MCF 10A (cell line): ENCODE results near the gene NKPD1. TPM values are rescaled to one million over a fixed set of nuclear protein-coding genes. Genes with fewer than 3 reads are reported as not detected.

ENCODE experiments used
- BruUV-seq: library from RNA; stranded (reverse); fragments of 400-500 nt; replicated peaks from 2 replicates; lab custom pipeline; 2021; lab: Mats Ljungman, UMichigan
- CTCF ChIA-PET: fragments of 300-600 bp; sonication (Branson Sonifier 250); formaldehyde crosslinking; extraction: SDS; loops from one replicate; lab custom pipeline; 2021; ENCODE audit warnings: antibody characterized with exemption, inconsistent platforms; lab: Yijun Ruan, JAX
- POLR2A ChIA-PET: fragments of 300-600, 350-650 bp; sonication (Branson Sonifier 250); formaldehyde crosslinking; extraction: SDS; loops from one replicate; lab custom pipeline; 2020; ENCODE audit warnings: antibody characterized with exemption, inconsistent platforms; lab: Yijun Ruan, JAX
- DNase-seq: peaks from one replicate; pipeline ENCODE4 v3.0.0-alpha.2; 2018; ENCODE audit not compliant: unreplicated experiment
- H3K27ac Mint-ChIP-seq: one replicate; pipeline ENCODE4 v1.8.0; 2022; ENCODE audit warnings: mild to moderate bottlenecking, low read depth, mixed read lengths; ENCODE audit not compliant: unreplicated experiment
- H3K27me3 Mint-ChIP-seq: one replicate; pipeline ENCODE4 v1.8.0; 2022; ENCODE audit warnings: mixed read lengths; ENCODE audit not compliant: insufficient read depth, unreplicated experiment
- H3K36me3 Mint-ChIP-seq: one replicate; pipeline ENCODE4 v1.8.0; 2022; ENCODE audit warnings: mild to moderate bottlenecking, moderate library complexity, mixed read lengths; ENCODE audit not compliant: insufficient read depth, unreplicated experiment
- H3K4me1 Mint-ChIP-seq: one replicate; pipeline ENCODE4 v1.8.0; 2022; ENCODE audit warnings: mixed read lengths; ENCODE audit not compliant: insufficient read depth, unreplicated experiment
- H3K4me3 Mint-ChIP-seq: one replicate; pipeline ENCODE4 v1.8.0; 2022; ENCODE audit warnings: mild to moderate bottlenecking, moderate library complexity, mixed read lengths; ENCODE audit not compliant: unreplicated experiment
- H3K9me3 Mint-ChIP-seq: one replicate; pipeline ENCODE4 v1.8.0; 2022; ENCODE audit warnings: mixed read lengths; ENCODE audit not compliant: unreplicated experiment
- intact Hi-C: fragments of 100-400 bp; cut with micrococcal nuclease; formaldehyde crosslinking; loops from 2 replicates; pipeline ENCODE4 v1.14.1; 2022
- total RNA-seq: library from RNA; stranded (reverse); gene quantifications from 2 replicates; pipeline ENCODE4 v1.2.3, GENCODE V29; 2022
- TF ChIP-seq, protein P1 (sequence below): fragments of 200-600 bp; IDR thresholded peaks from one replicate; pipeline ENCODE4 v1.8.0; 2022; ENCODE audit warnings: antibody characterized with exemption, mild to moderate bottlenecking; ENCODE audit not compliant: unreplicated experiment

Gene NKPD1
- total RNA-seq, 1 experiment from 2014 or later = 0.09 TPM

DNA sequence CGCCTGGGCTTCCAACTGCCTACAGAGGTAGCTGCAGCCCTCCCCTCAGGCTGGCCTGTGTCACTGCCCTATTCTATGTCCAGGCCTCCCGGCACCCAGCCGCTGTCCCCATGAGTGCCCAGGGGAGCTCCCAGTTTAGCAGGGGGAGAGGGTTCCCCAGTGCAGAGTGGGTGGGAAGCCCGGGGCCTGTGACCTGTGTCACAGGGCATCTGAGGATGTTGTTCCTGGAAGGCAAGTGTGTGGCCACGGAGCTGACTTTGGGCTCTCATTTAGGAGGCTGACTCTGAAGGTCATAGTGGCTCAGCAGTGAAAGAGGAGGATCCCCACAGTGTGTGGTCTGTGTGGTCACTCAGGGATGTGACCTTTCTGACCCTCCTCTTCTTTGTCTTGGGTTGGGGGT is 42.7 kb downstream of the NKPD1 start:
- no TSS peak for BruUV-seq
- Mint-ChIP-seq H3K36me3 (no peaks in the 10 kb centered on the region), H3K27ac (no peak overlapping the region), H3K27me3 (no peaks in the 10 kb centered on the region), H3K9me3 (no peaks in the 10 kb centered on the region), H3K4me1 (no peaks in the 10 kb centered on the region), H3K4me3 (no peak overlapping the region)
- DNase-seq = no peak
- intact Hi-C loops = no loop called here
- TF ChIP-seq, protein P1, sequence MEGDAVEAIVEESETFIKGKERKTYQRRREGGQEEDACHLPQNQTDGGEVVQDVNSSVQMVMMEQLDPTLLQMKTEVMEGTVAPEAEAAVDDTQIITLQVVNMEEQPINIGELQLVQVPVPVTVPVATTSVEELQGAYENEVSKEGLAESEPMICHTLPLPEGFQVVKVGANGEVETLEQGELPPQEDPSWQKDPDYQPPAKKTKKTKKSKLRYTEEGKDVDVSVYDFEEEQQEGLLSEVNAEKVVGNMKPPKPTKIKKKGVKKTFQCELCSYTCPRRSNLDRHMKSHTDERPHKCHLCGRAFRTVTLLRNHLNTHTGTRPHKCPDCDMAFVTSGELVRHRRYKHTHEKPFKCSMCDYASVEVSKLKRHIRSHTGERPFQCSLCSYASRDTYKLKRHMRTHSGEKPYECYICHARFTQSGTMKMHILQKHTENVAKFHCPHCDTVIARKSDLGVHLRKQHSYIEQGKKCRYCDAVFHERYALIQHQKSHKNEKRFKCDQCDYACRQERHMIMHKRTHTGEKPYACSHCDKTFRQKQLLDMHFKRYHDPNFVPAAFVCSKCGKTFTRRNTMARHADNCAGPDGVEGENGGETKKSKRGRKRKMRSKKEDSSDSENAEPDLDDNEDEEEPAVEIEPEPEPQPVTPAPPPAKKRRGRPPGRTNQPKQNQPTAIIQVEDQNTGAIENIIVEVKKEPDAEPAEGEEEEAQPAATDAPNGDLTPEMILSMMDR = no peak
- POLR2A ChIA-PET = interaction anchor here (0.6 kb wide), 1 partner anchor 20 kb away, joined by 3 read pairs; no protein-coding TSS in a partner anchor
- CTCF ChIA-PET = no interaction called here

DNA sequence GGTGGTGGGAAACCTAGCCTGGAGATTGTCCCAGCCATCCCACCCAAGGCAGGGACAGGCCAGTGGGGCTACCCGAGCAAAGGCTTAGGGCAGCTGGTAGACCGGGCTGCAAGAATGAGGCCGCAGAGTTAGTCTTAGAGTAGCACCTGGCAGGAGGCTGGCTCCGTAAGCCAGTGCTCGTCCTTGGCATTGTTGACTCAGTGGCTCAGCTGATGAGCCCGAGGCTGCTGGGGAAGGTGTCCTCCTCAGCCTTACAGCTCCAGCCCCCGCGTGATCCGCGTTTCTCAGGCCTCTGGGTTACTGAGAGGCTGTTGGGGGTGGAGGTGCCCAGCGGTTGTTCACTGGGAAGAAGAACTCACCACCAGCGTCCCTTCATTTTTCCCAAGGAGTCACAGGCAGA is 43.1 kb downstream of the NKPD1 start:
- POLR2A ChIA-PET = interaction anchor here (0.6 to 0.7 kb wide), 2 partner anchors 19 to 179 kb away, joined by 3 read pairs; no protein-coding TSS in a partner anchor
- TF ChIP-seq, protein P1 = no peak
- no TSS peak for BruUV-seq
- Mint-ChIP-seq H3K27ac (no peak overlapping the region), H3K4me3 (no peak overlapping the region), H3K9me3 (no peaks in the 10 kb centered on the region), H3K27me3 (no peaks in the 10 kb centered on the region), H3K36me3 (no peaks in the 10 kb centered on the region), H3K4me1 (no peaks in the 10 kb centered on the region)
- CTCF ChIA-PET = no interaction called here
- DNase-seq = no peak
- intact Hi-C loops = no loop called here

DNA sequence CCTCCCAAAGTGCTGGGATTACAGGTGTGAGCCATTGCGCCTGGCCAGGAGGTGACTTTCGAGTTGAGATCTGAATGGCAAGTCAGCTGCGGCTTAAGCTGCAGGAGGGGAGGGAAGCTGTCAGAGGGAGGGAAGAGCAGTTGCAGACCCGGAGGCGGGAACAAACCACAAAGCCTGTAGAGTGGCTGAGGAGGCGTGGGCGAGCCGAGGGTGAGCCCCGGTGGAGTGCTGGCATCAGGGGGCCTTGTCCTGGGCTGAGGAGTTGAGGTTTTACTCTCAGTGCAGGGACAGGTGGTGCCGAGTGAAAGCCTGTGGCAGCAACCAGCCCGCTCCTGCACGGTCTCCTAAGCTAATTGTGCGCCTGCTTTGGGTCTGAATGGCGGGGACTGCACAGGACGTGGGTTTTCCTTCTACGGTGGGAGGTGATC is 43.6 kb downstream of the NKPD1 start:
- ChIA-PET POLR2A (interaction anchor here (0.7 kb wide), 1 partner anchor 180 kb away, joined by 3 read pairs; no protein-coding TSS in a partner anchor), CTCF (no interaction called here)
- BruUV-seq = no TSS peak
- H3K4me1 Mint-ChIP-seq = no peaks in the 10 kb centered on the region
- no peaks in the 10 kb centered on the region for H3K9me3 Mint-ChIP-seq
- TF ChIP-seq, protein P1 = no peak
- no peak overlapping the region for H3K4me3 Mint-ChIP-seq
- H3K36me3 Mint-ChIP-seq = no peaks in the 10 kb centered on the region
- H3K27ac Mint-ChIP-seq = no peak overlapping the region
- DNase-seq = no peak
- no peaks in the 10 kb centered on the region for H3K27me3 Mint-ChIP-seq
- intact Hi-C loops = no loop called here

DNA sequence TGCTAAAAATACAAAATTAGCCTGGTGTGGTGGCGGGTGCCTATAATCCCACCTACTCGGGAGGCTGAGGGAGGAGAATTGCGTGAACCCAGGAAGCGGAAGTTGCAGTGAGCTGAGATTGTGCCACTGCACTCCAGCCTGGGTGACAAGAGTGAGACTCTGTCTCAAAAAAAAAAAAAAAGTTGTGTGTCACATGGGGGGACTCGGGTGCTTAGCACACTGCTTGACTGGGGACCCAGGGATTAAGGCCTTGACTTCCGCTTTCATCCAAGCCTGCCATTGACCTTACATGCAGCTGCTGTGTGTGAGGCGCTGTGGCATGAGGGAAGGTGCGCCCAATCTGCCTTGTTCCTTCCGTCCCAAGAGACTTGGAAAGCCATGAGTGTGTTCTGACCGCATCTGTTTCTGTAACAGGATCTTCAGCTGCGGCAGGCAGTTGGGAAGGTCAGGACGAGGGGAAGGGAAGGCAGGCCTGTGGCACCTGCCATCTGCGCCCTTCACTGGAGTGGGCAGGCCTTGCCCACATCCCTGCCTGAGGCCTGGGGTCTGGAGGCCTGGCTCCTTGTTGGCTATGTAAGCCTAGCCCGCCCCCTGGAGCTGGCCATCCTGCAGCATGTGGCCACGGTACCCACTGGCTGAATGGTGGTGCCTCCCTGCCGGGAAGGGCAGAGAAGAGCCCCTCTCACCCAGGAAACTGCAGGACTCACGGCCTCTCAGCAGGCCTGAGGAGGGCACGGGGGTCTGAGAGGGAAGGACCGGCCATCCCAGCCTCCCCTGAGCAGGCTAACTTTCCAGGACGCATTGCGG is 44.8 kb downstream of the NKPD1 start:
- H3K4me1 Mint-ChIP-seq = no peaks in the 10 kb centered on the region
- H3K9me3 Mint-ChIP-seq = no peaks in the 10 kb centered on the region
- no peaks in the 10 kb centered on the region for H3K36me3 Mint-ChIP-seq
- intact Hi-C loops = no loop called here
- H3K27me3 Mint-ChIP-seq = no peaks in the 10 kb centered on the region
- H3K27ac Mint-ChIP-seq = no peak overlapping the region
- POLR2A ChIA-PET = no interaction called here
- H3K4me3 Mint-ChIP-seq = no peak overlapping the region
- TF ChIP-seq, protein P1 = no peak
- CTCF ChIA-PET = interaction anchor here (0.6 to 1.1 kb wide), 2 partner anchors 71 to 228 kb away, joined by 3 to 4 read pairs; no protein-coding TSS in a partner anchor
- DNase-seq = no peak
- no TSS peak for BruUV-seq
